HG03060 (cell line): ENCODE data around the gene ATXN7L3.

Source experiments
- ATAC-seq: cut with Tn5 transposase; IDR thresholded peaks from one replicate; pipeline ENCODE4 v1.9.1; 2021; ENCODE audit warnings: low read depth, moderate number of reproducible peaks; ENCODE audit not compliant: unreplicated experiment

The ATXN7L3 gene

DNA sequence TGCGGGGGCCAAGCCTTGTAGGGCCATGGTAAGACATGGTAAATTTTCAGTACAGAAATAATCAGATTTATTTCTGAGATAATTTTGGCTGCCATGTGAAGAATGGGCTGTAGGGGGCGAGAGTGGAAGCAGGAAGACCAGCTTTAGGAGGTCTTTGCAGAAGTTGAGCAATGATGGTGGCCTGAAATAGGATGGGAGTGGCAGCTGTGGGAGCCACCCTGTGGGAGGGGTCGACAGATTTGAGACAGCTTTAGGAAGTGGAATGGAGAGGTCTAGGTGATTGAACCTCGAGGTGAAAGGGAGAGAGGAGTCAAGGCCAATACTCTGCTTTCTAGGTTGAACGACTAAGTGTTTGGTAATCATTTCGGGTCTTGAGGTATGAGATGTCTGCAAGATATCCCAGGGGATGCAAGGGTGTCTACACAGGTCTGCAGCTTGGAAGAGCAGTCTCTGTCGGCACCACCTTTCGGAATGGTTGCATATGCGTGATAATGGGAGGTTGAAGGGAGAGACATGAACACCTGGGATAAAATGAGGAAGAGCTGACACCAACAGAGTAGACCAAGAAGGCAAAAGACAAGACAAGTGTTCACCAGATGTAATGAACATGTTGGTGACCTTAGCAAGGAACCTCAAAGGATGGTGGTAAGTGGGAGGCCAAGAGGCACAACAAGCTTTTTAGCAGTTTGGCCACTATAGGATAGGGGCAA, 4.2 kb upstream of the ATXN7L3 start:
- no peak for ATAC-seq

DNA sequence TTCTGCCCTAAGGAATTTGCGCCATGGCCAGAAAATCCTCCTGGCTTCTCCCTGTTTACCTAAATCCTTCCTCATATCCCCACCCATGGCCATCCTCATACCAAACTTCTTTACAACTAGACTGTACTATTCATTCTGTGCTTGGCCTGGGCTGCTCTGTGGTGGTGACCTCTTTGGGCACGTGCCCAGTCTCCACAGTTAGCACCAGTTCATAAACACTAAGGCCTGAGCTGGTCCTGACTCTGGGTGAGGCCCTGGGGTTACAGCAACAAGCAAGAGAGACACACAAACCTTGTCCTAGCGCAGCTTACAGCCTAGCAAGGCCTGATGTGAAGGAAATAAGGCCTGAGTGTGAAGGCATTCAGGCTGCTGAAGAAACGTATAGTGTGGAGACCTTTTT, 3.1 kb upstream of the ATXN7L3 start:
- no peak for ATAC-seq

DNA sequence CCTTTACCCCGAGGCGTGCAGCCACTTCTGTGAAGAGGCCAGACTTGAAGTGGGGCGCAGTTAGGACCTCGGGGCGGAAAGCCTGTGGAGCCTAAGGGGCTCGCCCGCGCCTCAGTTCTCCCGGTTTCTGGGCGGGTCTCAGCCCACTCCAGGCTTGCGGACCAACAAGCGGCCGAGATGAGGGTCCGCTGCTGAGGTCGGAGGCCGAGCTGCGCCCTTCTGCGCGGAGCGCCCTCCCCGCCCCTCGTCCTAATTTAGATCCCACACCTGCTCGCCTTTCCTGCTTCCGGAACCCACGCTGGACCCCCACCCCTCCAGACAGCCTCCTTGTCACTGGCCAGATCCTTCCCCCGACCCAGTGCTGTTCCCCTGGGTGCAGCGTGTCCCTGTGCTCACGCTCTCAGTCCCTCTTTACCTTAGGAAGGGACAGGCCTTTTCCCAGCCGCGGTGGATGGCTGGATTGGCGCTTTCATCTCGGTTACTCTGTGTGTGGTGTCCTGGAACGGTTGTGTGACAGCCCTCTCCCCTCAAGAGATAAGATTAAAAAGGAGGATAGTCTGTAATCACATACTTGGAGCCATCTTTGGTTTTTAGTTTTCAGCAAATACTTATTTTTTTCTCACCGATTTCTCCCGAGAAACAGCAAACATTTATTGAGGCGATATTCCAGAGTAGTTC, 933 bp upstream of the ATXN7L3 start:
- no peak for ATAC-seq

DNA sequence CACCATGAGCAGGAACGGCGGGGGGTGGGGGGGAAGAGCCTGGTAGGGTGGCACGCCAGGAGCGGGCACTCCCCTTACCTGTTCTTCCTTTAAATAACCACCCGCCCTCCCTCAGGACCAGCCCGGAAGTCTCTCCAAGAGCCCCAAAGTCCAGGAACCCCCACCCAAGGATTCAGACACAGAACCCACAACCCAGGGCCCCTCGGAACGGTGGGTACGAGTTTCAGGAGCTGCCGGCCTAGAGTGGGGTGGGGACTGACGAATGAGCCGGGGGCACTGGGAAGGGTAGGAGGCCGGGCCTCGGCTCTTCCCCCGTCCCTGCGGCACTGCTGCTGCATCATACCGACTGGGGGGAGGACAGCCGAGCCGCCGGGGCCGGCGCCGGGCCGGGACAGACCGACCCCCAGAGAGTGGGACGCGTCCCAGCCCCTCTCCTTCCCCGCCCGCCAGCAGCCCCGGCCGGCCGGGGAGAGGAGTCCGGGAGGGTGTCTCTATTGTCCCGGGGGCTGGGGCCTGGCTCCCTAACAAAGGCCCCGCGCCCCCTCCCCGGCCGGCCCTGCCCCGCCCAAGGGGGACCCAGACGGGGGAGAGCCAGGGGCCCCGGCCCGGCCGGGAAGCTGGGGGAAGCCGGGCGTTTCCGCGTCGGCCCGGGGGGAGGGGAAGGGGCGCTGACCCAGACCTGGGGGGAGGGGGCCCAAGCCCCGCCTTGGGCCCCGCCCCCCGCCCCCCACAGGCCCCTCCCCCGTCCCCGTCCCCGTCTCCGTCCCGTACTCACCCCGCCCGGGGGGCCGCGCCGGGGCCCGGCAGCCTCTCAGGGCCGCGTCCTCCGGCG, 747 bp downstream of the ATXN7L3 start:
- no peak for ATAC-seq

DNA sequence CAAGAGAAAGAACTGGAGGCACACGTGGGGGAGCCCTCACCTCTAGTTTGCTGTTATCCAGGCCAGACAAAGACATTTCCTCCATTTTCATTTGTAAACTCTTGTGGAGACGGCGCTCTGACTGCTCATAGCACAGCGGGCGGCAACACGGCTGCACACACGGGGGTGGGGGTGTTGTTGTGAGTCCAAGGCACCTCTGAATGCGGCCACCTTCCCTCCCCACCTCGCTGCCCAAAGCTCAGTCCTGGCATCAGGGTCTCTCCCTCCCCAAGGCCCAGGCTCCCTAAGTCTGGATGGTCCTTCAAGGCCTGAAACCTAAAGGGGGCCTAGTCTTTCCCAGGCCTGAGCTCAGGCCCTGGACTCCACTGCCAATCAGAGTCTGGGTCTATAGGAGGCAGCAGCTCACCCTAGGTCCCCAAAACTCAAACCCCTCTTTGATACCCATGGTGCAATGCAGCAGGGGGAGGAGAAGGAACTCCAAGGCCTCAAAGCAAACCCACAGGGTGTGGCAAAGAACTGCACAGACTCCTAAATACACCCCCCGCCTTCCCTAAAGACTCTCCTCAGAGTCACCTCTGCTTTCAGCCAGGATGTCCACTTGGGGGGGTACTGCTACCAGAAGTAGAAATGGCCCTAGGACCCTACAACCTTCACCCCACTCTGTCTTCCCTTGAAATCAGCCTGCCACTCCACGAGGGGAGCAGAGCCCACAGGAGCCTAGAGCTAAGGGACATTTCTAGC, 1.5 kb downstream of the ATXN7L3 start:
- no peak for ATAC-seq

DNA sequence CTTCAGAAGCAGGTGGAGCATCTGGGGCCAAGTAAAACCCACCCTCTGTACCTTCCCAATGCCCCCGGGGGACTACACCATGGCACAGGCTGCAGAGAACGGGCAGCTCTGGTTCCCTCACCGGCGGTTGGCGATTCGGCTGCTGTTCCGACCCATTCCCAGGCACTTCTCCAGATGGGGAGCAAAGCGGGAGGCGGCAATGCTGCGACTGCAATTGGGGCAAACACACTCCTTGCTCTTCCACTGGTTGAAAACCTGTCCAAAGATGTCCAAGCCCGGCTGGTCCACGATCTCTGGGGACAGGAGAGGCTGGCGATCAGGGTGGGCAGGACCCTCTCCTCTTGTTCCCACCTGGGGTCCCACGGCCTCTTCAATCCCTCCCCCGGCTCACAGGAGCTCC, 2.6 kb downstream of the ATXN7L3 start:
- ATAC-seq = no peak

DNA sequence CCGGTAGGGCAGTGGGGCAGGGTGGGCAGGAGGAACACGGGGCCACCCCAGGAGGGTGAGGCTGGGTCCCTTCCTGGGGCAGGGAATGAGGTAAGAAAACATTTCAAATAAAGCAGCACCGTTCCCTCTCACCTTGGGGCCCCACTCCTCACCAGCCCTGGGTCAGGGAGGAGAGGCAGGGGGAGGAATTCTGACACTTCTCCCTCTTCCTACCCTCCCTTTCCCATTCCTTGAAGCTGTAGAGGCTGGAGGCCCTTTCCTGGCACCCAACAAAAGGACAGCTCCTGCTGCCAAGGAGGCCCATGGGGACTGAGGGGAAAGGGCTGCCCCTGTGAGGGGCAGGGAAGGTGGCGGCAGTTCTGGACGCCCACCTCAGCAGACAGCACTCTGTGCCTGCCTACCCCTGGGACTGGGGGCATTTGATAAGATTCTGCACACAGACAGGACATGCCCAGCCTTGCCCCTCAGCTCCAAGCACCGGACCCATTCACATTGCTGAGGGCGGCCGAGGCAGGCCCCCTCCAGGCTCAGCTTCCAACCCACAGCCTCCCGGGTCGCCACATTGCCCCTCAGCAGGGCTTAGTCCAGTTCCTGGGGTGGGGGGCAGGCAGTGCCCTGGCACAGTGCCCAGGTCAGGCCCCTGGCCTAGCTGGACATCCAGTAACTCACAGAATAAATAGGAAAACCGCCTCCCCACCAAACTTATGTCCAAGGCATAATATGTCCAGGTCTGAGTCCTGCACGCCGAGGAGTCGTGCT, 6.2 kb downstream of the ATXN7L3 start:
- ATAC-seq = no peak

DNA sequence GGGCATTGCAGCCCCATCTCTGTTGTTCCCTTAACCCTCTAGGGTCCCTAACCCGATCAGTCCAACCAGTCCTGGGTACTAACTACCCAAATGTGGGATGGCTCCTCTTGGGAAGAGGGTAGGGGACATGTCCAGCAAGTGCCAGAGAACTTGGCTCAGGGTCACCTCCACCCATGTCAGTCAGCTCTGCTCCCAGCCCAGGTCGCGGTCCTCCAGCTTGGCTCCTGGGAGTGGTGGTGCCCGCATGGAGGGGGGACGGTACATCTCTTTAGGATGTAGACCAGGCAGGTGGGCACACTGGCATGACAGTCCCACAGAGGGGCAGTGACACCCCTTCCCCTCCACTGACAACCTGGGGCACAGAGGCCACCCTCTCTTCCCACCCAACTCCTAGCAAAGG, 6.9 kb downstream of the ATXN7L3 start:
- ATAC-seq = no peak

DNA sequence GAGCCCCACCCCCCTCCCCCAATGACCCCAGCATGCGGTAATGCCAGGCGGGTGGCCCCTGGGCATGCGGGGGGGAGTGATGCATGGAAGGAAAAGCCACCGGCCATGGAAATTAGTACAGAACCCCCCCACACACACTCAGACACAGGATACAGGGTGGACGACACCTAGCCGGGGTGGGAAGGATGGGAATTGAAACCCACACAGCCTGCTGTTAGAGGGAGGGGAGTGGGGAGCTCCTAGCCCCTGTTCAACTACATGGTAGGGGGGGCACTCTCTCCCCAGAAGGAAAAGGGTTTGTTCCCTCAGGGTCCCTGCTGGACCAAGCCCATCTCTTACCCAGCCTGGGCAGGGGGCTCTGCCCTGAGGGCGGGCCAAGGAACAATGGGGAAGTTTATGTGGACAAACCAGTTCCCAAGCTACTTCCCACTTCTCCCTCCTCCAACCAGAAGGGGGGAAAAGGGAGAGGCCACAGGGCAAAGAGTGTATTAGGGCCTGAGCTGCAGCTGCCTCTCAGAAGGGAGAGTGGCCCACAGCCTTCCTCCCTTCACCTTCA, 7.7 kb downstream of the ATXN7L3 start:
- no peak for ATAC-seq

DNA sequence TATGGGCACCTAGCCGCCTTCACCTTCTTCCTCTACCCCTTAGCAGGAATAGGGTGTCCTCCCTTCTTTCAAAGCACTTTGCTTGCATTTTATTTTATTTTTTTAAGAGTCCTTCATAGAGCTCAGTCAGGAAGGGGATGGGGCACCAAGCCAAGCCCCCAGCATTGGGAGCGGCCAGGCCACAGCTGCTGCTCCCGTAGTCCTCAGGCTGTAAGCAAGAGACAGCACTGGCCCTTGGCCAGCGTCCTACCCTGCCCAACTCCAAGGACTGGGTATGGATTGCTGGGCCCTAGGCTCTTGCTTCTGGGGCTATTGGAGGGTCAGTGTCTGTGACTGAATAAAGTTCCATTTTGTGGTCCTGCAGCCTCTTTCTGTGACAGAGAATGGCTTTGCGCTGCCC, 8.3 kb downstream of the ATXN7L3 start:
- no peak for ATAC-seq

DNA sequence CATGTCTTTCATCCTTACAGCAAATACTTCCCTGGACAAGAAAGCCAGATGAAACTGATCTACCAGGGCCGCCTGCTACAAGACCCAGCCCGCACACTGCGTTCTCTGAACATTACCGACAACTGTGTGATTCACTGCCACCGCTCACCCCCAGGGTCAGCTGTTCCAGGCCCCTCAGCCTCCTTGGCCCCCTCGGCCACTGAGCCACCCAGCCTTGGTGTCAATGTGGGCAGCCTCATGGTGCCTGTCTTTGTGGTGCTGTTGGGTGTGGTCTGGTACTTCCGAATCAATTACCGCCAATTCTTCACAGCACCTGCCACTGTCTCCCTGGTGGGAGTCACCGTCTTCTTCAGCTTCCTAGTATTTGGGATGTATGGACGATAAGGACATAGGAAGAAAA, 9.2 kb downstream of the ATXN7L3 start:
- no peak for ATAC-seq

DNA sequence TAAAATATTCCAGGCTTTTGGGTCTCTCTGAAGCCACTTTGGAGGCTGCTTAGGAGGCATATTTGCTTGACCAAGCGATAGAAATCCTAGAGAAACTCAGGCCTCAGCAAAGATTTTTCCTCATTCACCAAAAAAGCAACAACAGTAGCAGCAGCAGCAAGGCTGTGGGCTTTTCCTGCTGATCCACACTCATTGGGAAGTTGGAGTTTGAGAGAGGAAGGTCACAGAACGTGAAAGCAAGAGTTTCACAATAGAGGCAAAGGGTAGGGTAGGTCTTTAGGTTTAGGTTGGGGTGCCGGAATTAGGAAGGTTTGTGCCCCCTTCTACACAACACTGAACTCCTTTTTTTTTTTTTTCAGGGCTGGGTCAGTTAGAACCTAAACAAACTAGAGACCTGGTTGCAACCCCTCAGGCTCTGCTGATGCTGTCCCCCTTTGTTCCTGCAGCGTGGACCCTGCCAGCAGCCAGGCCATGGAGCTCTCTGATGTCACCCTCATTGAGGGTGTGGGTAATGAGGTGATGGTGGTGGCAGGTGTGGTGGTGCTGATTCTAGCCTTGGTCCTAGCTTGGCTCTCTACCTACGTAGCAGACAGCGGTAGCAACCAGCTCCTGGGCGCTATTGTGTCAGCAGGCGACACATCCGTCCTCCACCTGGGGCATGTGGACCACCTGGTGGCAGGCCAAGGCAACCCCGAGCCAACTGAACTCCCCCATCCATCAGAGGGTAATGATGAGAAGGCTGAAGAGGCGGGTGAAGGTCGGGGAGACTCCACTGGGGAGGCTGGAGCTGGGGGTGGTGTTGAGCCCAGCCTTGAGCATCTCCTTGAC, 10.9 kb downstream of the ATXN7L3 start:
- ATAC-seq = no peak

DNA sequence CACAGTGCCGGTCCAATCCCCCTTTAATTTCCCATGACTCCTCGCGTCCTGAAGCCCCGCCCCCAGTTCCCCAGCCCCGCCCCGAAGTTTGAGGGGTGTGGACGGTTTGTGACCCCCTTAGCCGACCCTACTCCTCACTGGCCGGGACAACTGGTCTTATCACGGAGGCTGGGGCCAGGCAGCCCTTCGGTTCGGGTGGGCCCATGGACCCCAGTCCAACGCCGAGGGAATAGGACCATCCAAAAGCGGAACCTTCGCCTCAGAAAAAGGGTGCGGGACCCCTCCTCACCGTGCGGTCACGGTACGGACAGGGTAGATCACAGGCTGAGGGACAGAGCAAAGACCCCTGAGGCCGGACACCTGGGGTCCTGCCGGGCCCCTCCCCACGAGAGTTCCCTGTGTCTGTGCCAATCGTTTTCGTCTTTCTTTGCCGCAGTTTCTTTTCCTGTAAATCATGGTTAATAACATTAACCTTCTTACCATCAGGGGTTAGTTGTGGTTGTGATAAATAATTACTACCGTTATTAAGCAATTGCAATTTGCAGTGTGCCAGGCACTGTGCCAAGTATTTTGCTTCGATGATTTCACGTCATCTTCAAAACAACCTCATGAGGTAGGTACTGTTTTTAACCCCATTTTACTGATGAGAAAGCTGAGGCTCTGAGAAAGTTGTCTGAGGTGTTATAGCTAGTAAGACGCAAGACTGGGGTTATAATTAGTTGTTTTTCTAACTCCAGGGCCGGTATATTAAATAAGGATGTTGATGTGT, 12.4 kb downstream of the ATXN7L3 start:
- ATAC-seq = peak; percentile 2

DNA sequence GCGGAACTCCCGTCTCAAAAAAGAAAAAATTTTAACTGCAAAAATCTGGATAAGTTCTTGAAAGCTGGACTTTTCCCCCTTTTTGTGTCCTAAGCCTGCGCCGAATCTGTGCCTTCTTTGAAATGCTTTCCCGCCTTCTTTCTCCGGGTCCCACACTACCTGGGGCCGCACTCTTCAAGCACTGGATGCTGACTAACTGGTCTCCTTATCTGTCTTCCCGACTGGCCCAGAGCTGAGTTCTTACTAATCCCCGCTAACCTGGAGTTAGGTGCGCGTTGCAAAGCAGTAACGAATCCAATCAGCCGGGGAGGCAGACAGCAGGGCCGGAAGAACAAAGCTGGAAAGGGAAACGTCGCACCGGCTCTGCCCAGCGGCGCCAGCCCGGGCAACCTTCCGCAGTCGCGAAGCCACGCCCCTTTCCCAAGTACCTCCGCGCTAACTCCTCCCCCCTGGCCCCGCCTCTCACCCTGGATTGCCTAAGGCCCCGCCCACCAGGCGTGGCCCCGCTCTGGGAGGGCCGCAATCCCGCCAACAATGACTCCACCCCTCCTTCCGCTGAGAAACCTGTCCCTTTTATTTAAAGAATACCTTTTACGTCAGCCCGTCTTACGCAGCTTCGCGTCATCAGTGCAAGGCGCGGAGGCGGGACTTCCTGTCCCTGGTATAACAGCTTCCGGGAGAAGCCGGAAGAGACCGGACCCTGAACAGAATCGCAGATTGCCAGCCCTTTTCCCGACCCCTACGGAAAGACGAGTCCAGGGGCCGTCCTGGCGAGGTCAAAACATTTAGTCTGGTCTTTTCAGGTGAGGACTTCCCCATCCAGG, 13.2 kb downstream of the ATXN7L3 start, which contains the start of gene TMUB2:
Gene TMUB2, plus strand, starts transcription at position 666 of the 824 bp plus-strand sequence. CDS start 737 bp downstream, outside the sequence.
- ATAC-seq = peak; percentile 85

DNA sequence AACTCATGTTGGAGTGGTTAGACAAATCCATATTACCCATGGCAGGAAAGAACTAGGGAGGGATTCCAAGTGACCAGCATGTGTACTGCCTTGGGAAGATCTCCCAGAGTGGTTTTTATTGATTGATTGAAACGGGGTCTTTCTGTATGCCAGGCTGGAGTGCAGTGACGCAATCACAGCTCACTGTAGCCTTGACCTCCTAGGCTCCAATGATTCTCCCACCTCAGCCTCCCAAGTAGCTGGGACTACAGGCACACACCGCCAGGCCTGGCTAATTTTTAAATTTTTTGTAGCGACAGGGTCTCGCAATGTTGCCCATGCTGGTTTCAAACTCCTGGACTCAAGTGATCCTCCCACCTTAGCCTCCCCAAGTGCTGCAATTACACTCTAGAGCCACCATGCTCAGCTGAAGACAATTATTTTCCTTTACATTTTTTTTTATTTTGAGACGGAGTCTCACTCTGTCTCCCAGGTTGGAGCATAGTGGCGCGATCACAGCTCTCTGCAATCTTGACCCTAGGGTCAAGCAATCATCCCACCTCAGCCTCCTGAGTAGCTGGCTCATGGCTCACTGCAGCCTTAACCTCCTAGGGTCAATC, 15.4 kb downstream of the ATXN7L3 start:
- ATAC-seq = no peak

DNA sequence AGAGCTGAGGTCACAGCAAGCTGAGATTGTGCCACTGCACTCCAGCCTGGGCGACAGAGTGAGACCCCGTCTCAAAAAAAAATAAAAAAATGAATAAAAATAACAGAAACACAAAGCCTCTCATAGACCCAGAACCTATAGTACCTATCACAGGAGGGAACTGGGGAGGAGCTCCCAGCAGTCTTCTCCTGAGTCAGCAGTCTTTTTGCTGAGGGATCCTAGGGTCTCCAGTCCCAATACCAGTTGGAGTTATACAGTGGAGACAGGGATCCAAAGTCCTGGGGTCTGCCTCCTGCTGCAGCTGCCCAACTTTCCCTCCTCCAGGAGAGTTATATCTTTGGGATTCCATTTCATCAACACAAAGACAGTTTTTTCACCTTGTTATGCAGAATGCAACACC, 16.7 kb downstream of the ATXN7L3 start:
- ATAC-seq = no peak

DNA sequence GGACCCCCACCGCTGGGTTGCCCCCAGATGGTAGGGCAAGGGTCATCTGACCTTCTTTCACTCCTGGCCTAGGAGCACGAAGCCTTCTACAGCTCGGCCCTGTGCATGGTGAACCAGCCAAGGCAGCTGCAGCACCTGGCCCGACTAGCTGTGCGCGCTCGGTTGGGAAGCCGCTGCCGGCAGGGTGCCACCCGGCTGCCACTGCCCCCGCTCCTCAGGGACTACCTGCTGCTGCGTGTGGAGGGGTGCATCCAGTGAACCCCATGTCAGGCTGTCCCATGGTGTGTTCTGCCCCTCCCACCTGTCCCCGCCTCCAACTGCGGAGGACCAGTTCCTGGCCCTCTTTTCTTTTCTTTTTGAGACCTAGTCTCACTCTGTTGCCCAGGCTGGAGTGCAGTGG, 21.6 kb downstream of the ATXN7L3 start:
- ATAC-seq = no peak
